GM11168 (cell line): ENCODE data around the gene TAOK2.

Experiments
- in situ Hi-C: fragments of 300-500 bp; cut with MboI; formaldehyde crosslinking; loops from one replicate; pipeline ENCODE4 v1.12.0; 2022; ENCODE audit warnings: low sequenced_read_pairs; ENCODE audit not compliant: unreplicated experiment

Gene TAOK2

DNA sequence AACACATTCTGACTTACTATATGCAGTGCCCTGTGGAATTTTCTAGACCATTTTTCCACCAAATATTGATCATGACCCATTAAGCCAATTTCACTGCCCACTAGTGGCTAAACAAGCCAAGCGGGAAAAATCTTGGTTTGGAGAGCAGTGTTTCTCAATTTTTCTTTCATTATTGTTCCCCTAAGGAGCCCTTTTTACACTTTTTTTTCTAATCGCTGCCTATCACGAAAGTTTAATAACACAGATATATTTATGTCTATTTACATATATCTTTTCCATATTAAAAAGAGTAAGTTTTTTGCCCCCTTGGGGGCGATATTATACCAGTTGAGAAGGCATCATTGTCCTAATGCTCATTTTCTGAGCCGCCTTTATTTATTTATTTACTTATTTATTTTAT, 68.2 kb downstream of the TAOK2 start:
- in situ Hi-C loops: no loop called here
